22Rv1 (cell line): ENCODE measurements around the gene CALM3.

Experiments
- H3K27ac ChIP-seq: fragments of 450-650 bp; 2 replicates; pipeline ENCODE4 v1.5.1; 2017
- CTCF ChIP-seq: fragments of 450-650 bp; IDR thresholded peaks from 2 replicates; pipeline ENCODE4 v1.5.1; 2017; ENCODE audit warnings: mild to moderate bottlenecking
- ZFX ChIP-seq: fragments of 450-650 bp; IDR thresholded peaks from 2 replicates; pipeline ENCODE4 v1.6.1; 2017; ENCODE audit warnings: antibody characterized with exemption, borderline replicate concordance

CALM3 gene

GRCh38 chr19:46586294-46586693 lies 14.8 kb upstream of the CALM3 start:
- TF ChIP-seq CTCF (no peak), ZFX (no peak)
- H3K27ac ChIP-seq, result no peak overlapping the region

- no peak overlapping the region for H3K27ac ChIP-seq
- TF ChIP-seq ZFX (no peak), CTCF (no peak)
Measured at GRCh38 chr19:46587861-46588260, 13.3 kb upstream of the CALM3 start.

GRCh38 chr19:46591254-46591653 lies 9.9 kb upstream of the CALM3 start:
- TF ChIP-seq CTCF, result no peak
- TF ChIP-seq ZFX, result no peak
- H3K27ac ChIP-seq, result no peak overlapping the region

GRCh38 chr19:46591870-46592269 lies 9.3 kb upstream of the CALM3 start:
- TF ChIP-seq ZFX (no peak), CTCF (no peak)
- no peak overlapping the region for H3K27ac ChIP-seq

- no peak overlapping the region for H3K27ac ChIP-seq
- TF ChIP-seq ZFX, result no peak
- no peak for TF ChIP-seq CTCF
Measured at GRCh38 chr19:46596008-46596407, 5.1 kb upstream of the CALM3 start.

GRCh38 chr19:46598372-46598917 lies 2.7 kb upstream of the CALM3 start:
- no peak for TF ChIP-seq ZFX
- TF ChIP-seq CTCF, result no peak
- no peak overlapping the region for H3K27ac ChIP-seq

GRCh38 chr19:46599716-46600373 lies 1.3 kb upstream of the CALM3 start:
- TF ChIP-seq CTCF (no peak), ZFX (no peak)
- H3K27ac ChIP-seq, result peak overlapping the region; percentile 96
